GM18508 (cell line): Measurements from ENCODE around the gene LAMB4.

Experiments
- ATAC-seq: cut with Tn5 transposase; IDR thresholded peaks from one replicate; pipeline ENCODE4 v1.9.1; 2021; ENCODE audit warnings: moderate number of reproducible peaks; ENCODE audit not compliant: insufficient read depth, unreplicated experiment

LAMB4 gene

GRCh38 chr7:107976620-107977019 is 153.5 kb downstream of the LAMB4 start:
- no peak for ATAC-seq

- no peak for ATAC-seq
These were observed 154.7 kb downstream of the LAMB4 start for GRCh38 chr7:107975394-107976013.

GRCh38 chr7:107973861-107974260 is 156.3 kb downstream of the LAMB4 start:
- ATAC-seq = no peak
